K562 (cell line): ENCODE measurements around the gene ARMH3. TPM values are rescaled to one million over a fixed set of nuclear protein-coding genes. Genes with fewer than 3 reads are reported as not detected.
A peak's percentile ranks its signal among the peaks of the same experiment; 100 is the strongest.

ENCODE experiments used
- EP300 ChIP-seq: IDR thresholded peaks from 2 replicates; pipeline ENCODE4 v1.6.1; 2012; ENCODE audit warnings: low read length, improper control_type of control experiment
- FOXM1 ChIP-seq, 2 experiments: fragments of 450-650 bp in 1 of 2; sonication (generic) in 1 of 2; formaldehyde crosslinking in 1 of 2; IDR thresholded peaks; 2 replicates each; pipeline versions ENCODE4 v1.6.1 to v1.9.0; 2017 to 2022; ENCODE audit warnings: low read depth in 2 of 2, mild to moderate bottlenecking in 2 of 2, missing genetic modification reagents in 1 of 2, moderate library complexity in 1 of 2
- GTF2A2 ChIP-seq: IDR thresholded peaks from 2 replicates; pipeline ENCODE4 v1.6.1; 2016; ENCODE audit warnings: mild to moderate bottlenecking, missing genetic modification characterization, missing compliant biosample characterization
- HMGN3 ChIP-seq: IDR thresholded peaks from 2 replicates; pipeline ENCODE4 v1.6.1; 2011; ENCODE audit warnings: borderline replicate concordance, low read depth, mild to moderate bottlenecking, mixed read lengths, low read length; ENCODE audit not compliant: insufficient read length; ENCODE audit errors: extremely low read depth
- NCOA1 ChIP-seq: fragments of 450-650 bp; IDR thresholded peaks from 2 replicates; pipeline ENCODE4 v1.6.1; 2016; ENCODE audit warnings: low read depth
- NFXL1 ChIP-seq: fragments of 450-650 bp; formaldehyde crosslinking; IDR thresholded peaks from 2 replicates; pipeline ENCODE4 v1.4.0; 2021; ENCODE audit warnings: mild to moderate bottlenecking
- NR2C1 ChIP-seq, 2 experiments: fragments of 450-650 bp; IDR thresholded peaks; 2 replicates each; pipeline ENCODE4 v1.6.1; 2017; ENCODE audit warnings: mild to moderate bottlenecking in 2 of 2, antibody characterized with exemption in 1 of 2, inconsistent platforms in 1 of 2, missing compliant biosample characterization in 1 of 2, missing genetic modification characterization in 1 of 2
- RHOXF2B ChIP-seq: fragments of 250-450 bp; sonication (Bioruptor Pico); conservative IDR thresholded peaks from 2 replicates; pipeline ENCODE4 v1.5.1; 2021
- TBL1XR1 ChIP-seq, 2 experiments: IDR thresholded peaks; 2 replicates each; pipeline ENCODE4 v1.6.1; 2012; ENCODE audit warnings: improper control_type of control experiment in 2 of 2, low read length in 2 of 2, mild to moderate bottlenecking in 1 of 2
- TCF7L2 ChIP-seq: fragments of 150-350 bp; IDR thresholded peaks from 2 replicates; pipeline ENCODE4 v1.6.1; 2016; ENCODE audit warnings: low read depth, mild to moderate bottlenecking, low read length, moderate library complexity
- ZNF174 ChIP-seq: fragments of 250-450 bp; sonication (Bioruptor Pico); IDR thresholded peaks from 2 replicates; pipeline ENCODE4 v1.4.0; 2020; ENCODE audit warnings: mild to moderate bottlenecking
- ZNF253 ChIP-seq: fragments of 250-450 bp; sonication (Bioruptor Pico); conservative IDR thresholded peaks from 2 replicates; pipeline ENCODE4 v1.6.1; 2021; ENCODE audit warnings: mild to moderate bottlenecking
- ZNF740 ChIP-seq, 3 experiments: fragments of 200-800 bp in 1 of 3; sonication (Bioruptor generic) in 1 of 3; sonication (generic) in 1 of 3; formaldehyde crosslinking in 1 of 3; IDR thresholded peaks; 2 replicates each; pipeline versions ENCODE4 v1.6.1 to v1.8.0; 2016 to 2022; ENCODE audit warnings: mild to moderate bottlenecking in 2 of 3, missing compliant biosample characterization in 2 of 3, missing genetic modification characterization in 2 of 3, missing genetic modification reagents in 1 of 3
- polyA plus RNA-seq, 8 experiments: library from polyadenylated mRNA; depleted of rRNA in 4 of 8; stranded (reverse) in 5 of 8; unstranded in 3 of 8; fragments of >200 nt; fragmentation: Nextera tagmentation in 2 of 8; fragmentation: Illumina TruSeq in 1 of 8; extraction: Ambion mirVana in 2 of 8; extraction: Trizol in 1 of 8; gene quantifications; 2 replicates each; pipeline versions ENCODE4 v1.2.1 to v1.2.3, GENCODE V29; 2011 to 2014; ENCODE audit warnings: inconsistent platforms in 1 of 8, missing spikeins in 1 of 8
- total RNA-seq, 7 experiments: library from RNA; depleted of rRNA in 6 of 7; stranded (reverse); fragments of >200 nt in 6 of 7; fragmentation: Illumina TruSeq in 2 of 7; extraction: Trizol in 2 of 7; gene quantifications; 2 replicates each; pipeline versions ENCODE4 v1.2.1 to v1.2.3, GENCODE V29; 2011 to 2021; ENCODE audit warnings: low replicate concordance in 1 of 7
- TF ChIP-seq, protein P1 (sequence below): fragments of 200-800 bp; sonication (Bioruptor generic); IDR thresholded peaks from 2 replicates; pipeline ENCODE4 v1.6.1; 2016; ENCODE audit warnings: missing genetic modification characterization, missing compliant biosample characterization
- TF ChIP-seq, protein P2 (sequence below): sonication (generic); formaldehyde crosslinking; IDR thresholded peaks from 2 replicates; pipeline ENCODE4 v1.8.1; 2023; ENCODE audit warnings: mild to moderate bottlenecking, missing genetic modification reagents

The ARMH3 gene
- total and polyA plus RNA-seq, 9 of the 15 experiments (the other 6 are each of a cell fraction or from before 2014, with no cell fraction given), result 0.29 to 0.73 TPM; not detected in 7

GRCh38 chr10:102055647-102056419 lies at the start of gene ARMH3 (continued):
- TF ChIP-seq, protein P1, sequence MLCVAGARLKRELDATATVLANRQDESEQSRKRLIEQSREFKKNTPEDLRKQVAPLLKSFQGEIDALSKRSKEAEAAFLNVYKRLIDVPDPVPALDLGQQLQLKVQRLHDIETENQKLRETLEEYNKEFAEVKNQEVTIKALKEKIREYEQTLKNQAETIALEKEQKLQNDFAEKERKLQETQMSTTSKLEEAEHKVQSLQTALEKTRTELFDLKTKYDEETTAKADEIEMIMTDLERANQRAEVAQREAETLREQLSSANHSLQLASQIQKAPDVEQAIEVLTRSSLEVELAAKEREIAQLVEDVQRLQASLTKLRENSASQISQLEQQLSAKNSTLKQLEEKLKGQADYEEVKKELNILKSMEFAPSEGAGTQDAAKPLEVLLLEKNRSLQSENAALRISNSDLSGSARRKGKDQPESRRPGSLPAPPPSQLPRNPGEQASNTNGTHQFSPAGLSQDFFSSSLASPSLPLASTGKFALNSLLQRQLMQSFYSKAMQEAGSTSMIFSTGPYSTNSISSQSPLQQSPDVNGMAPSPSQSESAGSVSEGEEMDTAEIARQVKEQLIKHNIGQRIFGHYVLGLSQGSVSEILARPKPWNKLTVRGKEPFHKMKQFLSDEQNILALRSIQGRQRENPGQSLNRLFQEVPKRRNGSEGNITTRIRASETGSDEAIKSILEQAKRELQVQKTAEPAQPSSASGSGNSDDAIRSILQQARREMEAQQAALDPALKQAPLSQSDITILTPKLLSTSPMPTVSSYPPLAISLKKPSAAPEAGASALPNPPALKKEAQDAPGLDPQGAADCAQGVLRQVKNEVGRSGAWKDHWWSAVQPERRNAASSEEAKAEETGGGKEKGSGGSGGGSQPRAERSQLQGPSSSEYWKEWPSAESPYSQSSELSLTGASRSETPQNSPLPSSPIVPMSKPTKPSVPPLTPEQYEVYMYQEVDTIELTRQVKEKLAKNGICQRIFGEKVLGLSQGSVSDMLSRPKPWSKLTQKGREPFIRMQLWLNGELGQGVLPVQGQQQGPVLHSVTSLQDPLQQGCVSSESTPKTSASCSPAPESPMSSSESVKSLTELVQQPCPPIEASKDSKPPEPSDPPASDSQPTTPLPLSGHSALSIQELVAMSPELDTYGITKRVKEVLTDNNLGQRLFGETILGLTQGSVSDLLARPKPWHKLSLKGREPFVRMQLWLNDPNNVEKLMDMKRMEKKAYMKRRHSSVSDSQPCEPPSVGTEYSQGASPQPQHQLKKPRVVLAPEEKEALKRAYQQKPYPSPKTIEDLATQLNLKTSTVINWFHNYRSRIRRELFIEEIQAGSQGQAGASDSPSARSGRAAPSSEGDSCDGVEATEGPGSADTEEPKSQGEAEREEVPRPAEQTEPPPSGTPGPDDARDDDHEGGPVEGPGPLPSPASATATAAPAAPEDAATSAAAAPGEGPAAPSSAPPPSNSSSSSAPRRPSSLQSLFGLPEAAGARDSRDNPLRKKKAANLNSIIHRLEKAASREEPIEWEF (CRISPR knock-in tag), result no peak
- TF ChIP-seq NFXL1 (CRISPR knock-in tag) (no peak), NCOA1 (no peak), FOXM1 (IDR thresholded peaks at IDR 0.05; ENCODE audit: low read depth) (peak; percentile 64), FOXM1 (CRISPR knock-in tag; IDR thresholded peaks at IDR 0.05; ENCODE audit: low read depth) (peak; percentile 90; the same call in 1 of the 2 replicates), NR2C1 (IDR thresholded peaks at IDR 0.05) (peak; percentile 96), NR2C1 (tag; IDR thresholded peaks at IDR 0.05) (peak; percentile 97), GTF2A2 (no peak), ZNF253 (no peak), HMGN3 (peak; percentile 57), ZNF174 (no peak), TCF7L2 (no peak), TBL1XR1 (IDR thresholded peaks at IDR 0.05; ENCODE audit: low read length in 2 of 2) (0 out of 4 replicates have a peak, but pooled peaks of 1 of the 2 experiments have one; percentile 23), RHOXF2B (CRISPR knock-in tag) (no peak), ZNF740 (CRISPR knock-in tag; IDR thresholded peaks at IDR 0.05) (no peak), ZNF740 (tag; IDR thresholded peaks at IDR 0.05) (no peak), EP300 (peak; percentile 22; the same call in 1 of the 2 replicates)
- TF ChIP-seq, protein P2, sequence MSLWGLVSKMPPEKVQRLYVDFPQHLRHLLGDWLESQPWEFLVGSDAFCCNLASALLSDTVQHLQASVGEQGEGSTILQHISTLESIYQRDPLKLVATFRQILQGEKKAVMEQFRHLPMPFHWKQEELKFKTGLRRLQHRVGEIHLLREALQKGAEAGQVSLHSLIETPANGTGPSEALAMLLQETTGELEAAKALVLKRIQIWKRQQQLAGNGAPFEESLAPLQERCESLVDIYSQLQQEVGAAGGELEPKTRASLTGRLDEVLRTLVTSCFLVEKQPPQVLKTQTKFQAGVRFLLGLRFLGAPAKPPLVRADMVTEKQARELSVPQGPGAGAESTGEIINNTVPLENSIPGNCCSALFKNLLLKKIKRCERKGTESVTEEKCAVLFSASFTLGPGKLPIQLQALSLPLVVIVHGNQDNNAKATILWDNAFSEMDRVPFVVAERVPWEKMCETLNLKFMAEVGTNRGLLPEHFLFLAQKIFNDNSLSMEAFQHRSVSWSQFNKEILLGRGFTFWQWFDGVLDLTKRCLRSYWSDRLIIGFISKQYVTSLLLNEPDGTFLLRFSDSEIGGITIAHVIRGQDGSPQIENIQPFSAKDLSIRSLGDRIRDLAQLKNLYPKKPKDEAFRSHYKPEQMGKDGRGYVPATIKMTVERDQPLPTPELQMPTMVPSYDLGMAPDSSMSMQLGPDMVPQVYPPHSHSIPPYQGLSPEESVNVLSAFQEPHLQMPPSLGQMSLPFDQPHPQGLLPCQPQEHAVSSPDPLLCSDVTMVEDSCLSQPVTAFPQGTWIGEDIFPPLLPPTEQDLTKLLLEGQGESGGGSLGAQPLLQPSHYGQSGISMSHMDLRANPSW, result no peak
